WTC11 (cell line): ENCODE data around the gene TRAPPC11. TPM values are rescaled to one million over a fixed set of nuclear protein-coding genes. Genes with fewer than 3 reads are reported as not detected.

Experiments
- ATAC-seq: fragments of 200-7000 bp; cut with Tn5 transposase; 2 replicates; pipeline ENCODE4 v1.10.0; 2021; ENCODE audit warnings: mild to moderate bottlenecking, moderate library complexity
- CTCF ChIA-PET: fragments of 300-600 bp; sonication (Branson Sonifier 250); formaldehyde crosslinking; loops from one replicate; lab custom pipeline; 2021; ENCODE audit warnings: antibody characterized with exemption; lab: Charles Lee
- POLR2A ChIA-PET: fragments of 350-600 bp; sonication (Branson Sonifier 250); formaldehyde crosslinking; loops from one replicate; lab custom pipeline; 2021; ENCODE audit warnings: antibody characterized with exemption; lab: Charles Lee
- DNase-seq: peaks from one replicate; pipeline ENCODE4 v3.0.0; 2021; ENCODE audit warnings: low spot score
- H3K27ac Mint-ChIP-seq: 2 replicates; pipeline ENCODE4 v1.8.0; 2021; ENCODE audit warnings: mixed read lengths
- H3K27me3 Mint-ChIP-seq: 2 replicates; pipeline ENCODE4 v1.8.0; 2021; ENCODE audit warnings: low read depth, mild to moderate bottlenecking, moderate library complexity, mixed read lengths
- H3K36me3 Mint-ChIP-seq: 2 replicates; pipeline ENCODE4 v1.8.0; 2021; ENCODE audit warnings: mixed read lengths
- H3K4me1 Mint-ChIP-seq: 2 replicates; pipeline ENCODE4 v1.8.0; 2022; ENCODE audit warnings: mixed read lengths
- H3K4me3 Mint-ChIP-seq: 2 replicates; pipeline ENCODE4 v1.8.0; 2021; ENCODE audit warnings: mild to moderate bottlenecking, moderate library complexity, mixed read lengths
- H3K9me3 Mint-ChIP-seq: 2 replicates; pipeline ENCODE4 v1.8.0; 2021; ENCODE audit warnings: mixed read lengths
- ATF1 ChIP-seq: sonication (generic); formaldehyde crosslinking; IDR thresholded peaks from 2 replicates; pipeline ENCODE4 v1.8.1; 2023; ENCODE audit warnings: mild to moderate bottlenecking, moderate library complexity, missing genetic modification reagents
- ATF2 ChIP-seq: sonication (generic); formaldehyde crosslinking; IDR thresholded peaks from 2 replicates; pipeline ENCODE4 v1.8.1; 2022; ENCODE audit warnings: low read depth, missing genetic modification reagents, borderline replicate concordance
- ATF6 ChIP-seq: sonication (generic); formaldehyde crosslinking; IDR thresholded peaks from 2 replicates; pipeline ENCODE4 v1.8.1; 2023; ENCODE audit warnings: mild to moderate bottlenecking, missing genetic modification reagents
- E2F1 ChIP-seq: sonication (generic); formaldehyde crosslinking; IDR thresholded peaks from 2 replicates; pipeline ENCODE4 v1.8.0; 2022; ENCODE audit warnings: mild to moderate bottlenecking, missing genetic modification reagents
- ESRRA ChIP-seq: sonication (generic); formaldehyde crosslinking; IDR thresholded peaks from 2 replicates; pipeline ENCODE4 v1.8.1; 2022; ENCODE audit warnings: mild to moderate bottlenecking, missing genetic modification reagents, borderline replicate concordance
- FOXP4 ChIP-seq: sonication (generic); formaldehyde crosslinking; IDR thresholded peaks from 2 replicates; pipeline ENCODE4 v1.8.0; 2022; ENCODE audit warnings: mild to moderate bottlenecking, missing genetic modification reagents
- HMGXB4 ChIP-seq: sonication (generic); formaldehyde crosslinking; IDR thresholded peaks from 2 replicates; pipeline ENCODE4 v1.8.1; 2023; ENCODE audit warnings: mild to moderate bottlenecking, moderate library complexity, missing genetic modification reagents
- MAX ChIP-seq: sonication (generic); formaldehyde crosslinking; IDR thresholded peaks from 2 replicates; pipeline ENCODE4 v1.8.0; 2022; ENCODE audit warnings: mild to moderate bottlenecking, missing genetic modification reagents
- MLX ChIP-seq: sonication (generic); formaldehyde crosslinking; IDR thresholded peaks from 2 replicates; pipeline ENCODE4 v1.8.1; 2023; ENCODE audit warnings: mild to moderate bottlenecking, missing genetic modification reagents, moderate library complexity
- MYBL2 ChIP-seq: sonication (generic); formaldehyde crosslinking; IDR thresholded peaks from 2 replicates; pipeline ENCODE4 v1.8.1; 2023; ENCODE audit warnings: mild to moderate bottlenecking, moderate library complexity, missing genetic modification reagents
- NR1H2 ChIP-seq: sonication (generic); formaldehyde crosslinking; IDR thresholded peaks from 2 replicates; pipeline ENCODE4 v1.9.0; 2021; ENCODE audit warnings: mild to moderate bottlenecking, moderate library complexity, missing genetic modification reagents
- NR3C1 ChIP-seq: sonication (generic); formaldehyde crosslinking; conservative IDR thresholded peaks from 2 replicates; pipeline ENCODE4 v1.8.1; 2023; ENCODE audit warnings: low read depth, mild to moderate bottlenecking, missing genetic modification reagents
- RORB ChIP-seq: fragments of 250-450 bp; sonication (Bioruptor Pico); IDR thresholded peaks from 2 replicates; pipeline ENCODE4 v1.9.0; 2021; ENCODE audit warnings: mild to moderate bottlenecking
- SMAD3 ChIP-seq: sonication (generic); formaldehyde crosslinking; IDR thresholded peaks from 2 replicates; pipeline ENCODE4 v1.8.0; 2022; ENCODE audit warnings: missing genetic modification reagents, mild to moderate bottlenecking, borderline replicate concordance
- SOX15 ChIP-seq: fragments of 250-450 bp; sonication (Bioruptor Pico); IDR thresholded peaks from 2 replicates; pipeline ENCODE4 v1.9.0; 2021; ENCODE audit warnings: mild to moderate bottlenecking
- SP1 ChIP-seq: sonication (generic); formaldehyde crosslinking; conservative IDR thresholded peaks from 2 replicates; pipeline ENCODE4 v1.8.1; 2022; ENCODE audit warnings: missing genetic modification reagents
- TCF7 ChIP-seq: sonication (generic); formaldehyde crosslinking; IDR thresholded peaks from 2 replicates; pipeline ENCODE4 v1.8.0; 2022; ENCODE audit warnings: mild to moderate bottlenecking, low read depth, missing genetic modification reagents, moderate library complexity
- TP53 ChIP-seq: sonication (generic); formaldehyde crosslinking; IDR thresholded peaks from 2 replicates; pipeline ENCODE4 v1.8.1; 2023; ENCODE audit warnings: mild to moderate bottlenecking, missing genetic modification reagents
- ZBTB43 ChIP-seq: sonication (generic); formaldehyde crosslinking; IDR thresholded peaks from 2 replicates; pipeline ENCODE4 v1.8.1; 2023; ENCODE audit warnings: mild to moderate bottlenecking, missing genetic modification reagents
- ZNF317 ChIP-seq: sonication (generic); formaldehyde crosslinking; IDR thresholded peaks from 2 replicates; pipeline ENCODE4 v1.8.1; 2023; ENCODE audit warnings: low read depth, mild to moderate bottlenecking, moderate library complexity, missing genetic modification reagents, borderline replicate concordance
- total RNA-seq: library from RNA; stranded (reverse); gene quantifications from 3 replicates; pipeline ENCODE4 v1.2.3, GENCODE V29; 2021

TRAPPC11 gene
- total RNA-seq, 1 experiment from 2014 or later = 33.6 TPM

GRCh38 chr4:183686461-183686860, 27.4 kb downstream of the TRAPPC11 start:
- TF ChIP-seq ESRRA (CRISPR knock-in tag) = no peak
- TF ChIP-seq RORB (CRISPR knock-in tag) = no peak
- no peak for TF ChIP-seq TP53 (CRISPR knock-in tag)
- no peak for TF ChIP-seq MAX (CRISPR knock-in tag)
- no peak for TF ChIP-seq ATF2 (CRISPR knock-in tag)
- TF ChIP-seq ATF6 = no peak
- no peak for TF ChIP-seq HMGXB4 (CRISPR knock-in tag)
- TF ChIP-seq NR1H2 (CRISPR knock-in tag) = no peak
- ChIA-PET CTCF (no interaction called here), POLR2A (no interaction called here)
- Mint-ChIP-seq H3K27ac (no peak overlapping the region), H3K36me3 (peaks cover 30% of the 10 kb centered on the region), H3K27me3 (no peaks in the 10 kb centered on the region), H3K4me1 (no peaks in the 10 kb centered on the region), H3K4me3 (no peak overlapping the region), H3K9me3 (no peaks in the 10 kb centered on the region)
- ATAC-seq (no peak), DNase-seq (no peak)

- CTCF ChIA-PET = no interaction called here
- Mint-ChIP-seq H3K27ac (no peak overlapping the region), H3K4me1 (no peaks in the 10 kb centered on the region), H3K9me3 (no peaks in the 10 kb centered on the region), H3K36me3 (peaks cover 36% of the 10 kb centered on the region), H3K4me3 (no peak overlapping the region), H3K27me3 (no peaks in the 10 kb centered on the region)
- no peak for DNase-seq
- POLR2A ChIA-PET = no interaction called here
- ATAC-seq = no peak
- TF ChIP-seq ZBTB43 (no peak), ATF1 (CRISPR knock-in tag) (no peak), SP1 (no peak), HMGXB4 (CRISPR knock-in tag) (no peak), SOX15 (CRISPR knock-in tag) (no peak), FOXP4 (CRISPR knock-in tag) (no peak), ZNF317 (no peak), NR3C1 (CRISPR knock-in tag) (no peak), E2F1 (no peak), SMAD3 (no peak), MYBL2 (CRISPR knock-in tag) (no peak), TCF7 (CRISPR knock-in tag) (no peak), MLX (CRISPR knock-in tag) (no peak)
Measured at GRCh38 chr4:183688216-183688615, 29.1 kb downstream of the TRAPPC11 start.
